ENCODE results near the gene LDLRAD2.

- TF ChIP-seq CTCF (IDR thresholded peaks at IDR 0.05) (no peak), POLR2A (IDR thresholded peaks at IDR 0.05) (no peak)
Measured at GRCh38 chr1:21793104-21793503, 19.0 kb upstream of the LDLRAD2 start.

Data from Peyer's patch (tissue), 4 donors.